Breast epithelium (tissue), 4 donors: Measurements from ENCODE around the gene GPR52. TPM values are rescaled to one million over a fixed set of nuclear protein-coding genes. Genes with fewer than 3 reads are reported as not detected.
"Not testable (repeated sequence)": the region's sequence is repeated elsewhere in the genome, so short reads cannot be mapped to it uniquely, and the experiment has no call there.

ENCODE experiments used
- DNase-seq, 2 donors: peaks; one replicate each; pipeline ENCODE4 v3.0.0-alpha.2; 2019; ENCODE audit warnings: low spot score in 2 of 2
- H3K27ac ChIP-seq, 2 donors: fragments of 200-600 bp; sonication (generic) in 1 of 2; one replicate each; pipeline ENCODE4 v1.5.1; 2016 to 2019; ENCODE audit warnings: mild to moderate bottlenecking in 1 of 2
- H3K27me3 ChIP-seq, 2 donors: fragments of 200-600 bp; sonication (generic) in 1 of 2; one replicate each; pipeline versions ENCODE4 v1.5.1 to v1.6.0; 2017 to 2019; ENCODE audit warnings: control low read depth in 1 of 2, mild to moderate bottlenecking in 1 of 2
- H3K36me3 ChIP-seq: fragments of 200-600 bp; one replicate; pipeline ENCODE4 v1.5.1; 2019
- H3K4me1 ChIP-seq, 2 donors: fragments of 200-600 bp; sonication (generic); one replicate each; pipeline ENCODE4 v1.5.1; 2016 to 2019; ENCODE audit warnings: control low read depth in 1 of 2
- H3K4me3 ChIP-seq, 3 donors: fragments of 200-600 bp; sonication (generic); 1 replicate in 2 of 3; 2 replicates in 1 of 3; pipeline ENCODE4 v1.5.1; 2016 to 2019; ENCODE audit warnings: mild to moderate bottlenecking in 3 of 3, moderate library complexity in 2 of 3
- H3K9me3 ChIP-seq, 2 donors: fragments of 200-600 bp; sonication (generic) in 1 of 2; one replicate each; pipeline ENCODE4 v1.5.1; 2016 to 2019; ENCODE audit warnings: control low read depth in 1 of 2
- CTCF ChIP-seq, 3 donors: fragments of 450-650 bp; IDR thresholded peaks; one replicate each; pipeline ENCODE4 v1.5.1; 2016 to 2017; ENCODE audit warnings: antibody characterized with exemption in 3 of 3, mild to moderate bottlenecking in 3 of 3, moderate library complexity in 3 of 3
- POLR2A ChIP-seq: fragments of 450-650 bp; IDR thresholded peaks from one replicate; pipeline ENCODE4 v1.6.1; 2016; ENCODE audit warnings: antibody characterized with exemption, mild to moderate bottlenecking, moderate library complexity
- POLR2AphosphoS5 ChIP-seq, 3 donors: sonication (generic); formaldehyde crosslinking; IDR thresholded peaks; one replicate each; pipeline ENCODE4 v1.6.1; 2017; ENCODE audit warnings: antibody characterized with exemption in 3 of 3
- intact Hi-C: fragments of 100-400 bp; cut with DNase I; formaldehyde crosslinking; loops from one replicate; pipeline ENCODE4 v1.15.1; 2023; ENCODE audit warnings: low total_unique reads
- total RNA-seq, 3 donors: library from RNA; depleted of rRNA; stranded (reverse); fragments of >200 nt; gene quantifications; one replicate each; pipeline ENCODE4 v1.1.0, GENCODE V29; 2016

GPR52 gene
- total RNA-seq, 3 donors from 2014 or later = 2.3 to 5.9 (median 4.3) TPM

GRCh38 chr1:174406421-174406820, 41.3 kb upstream of the GPR52 start:
- Histone ChIP-seq H3K36me3 (no peaks in the 10 kb centered on the region), H3K27me3 (no peaks in the 10 kb centered on the region), H3K9me3 (no peaks in the 10 kb centered on the region), H3K4me3 (no peak overlapping the region), H3K27ac (no peak overlapping the region), H3K4me1 (no peaks in the 10 kb centered on the region)
- TF ChIP-seq POLR2AphosphoS5 (IDR thresholded peaks at IDR 0.05) (no peak), CTCF (IDR thresholded peaks at IDR 0.05) (no peak), POLR2A (no peak)
- DNase-seq = no peak
- intact Hi-C loops = no loop called here

- H3K4me1 ChIP-seq = no peaks in the 10 kb centered on the region
- TF ChIP-seq POLR2A (no peak), POLR2AphosphoS5 (IDR thresholded peaks at IDR 0.05) (no peak), CTCF (IDR thresholded peaks at IDR 0.05) (no peak)
- no peak overlapping the region for H3K4me3 ChIP-seq
- intact Hi-C loops = no loop called here
- no peaks in the 10 kb centered on the region for H3K36me3 ChIP-seq
- no peak overlapping the region for H3K27ac ChIP-seq
- no peak for DNase-seq
- H3K27me3 ChIP-seq = no peaks in the 10 kb centered on the region
- H3K9me3 ChIP-seq = no peaks in the 10 kb centered on the region
Observed at GRCh38 chr1:174407665-174408064, 40.1 kb upstream of the GPR52 start.

GRCh38 chr1:174408146-174408545, 39.6 kb upstream of the GPR52 start:
- no peak for TF ChIP-seq POLR2A
- Histone ChIP-seq H3K9me3 (no peaks in the 10 kb centered on the region), H3K27ac (no peak overlapping the region), H3K4me1 (no peaks in the 10 kb centered on the region), H3K27me3 (no peaks in the 10 kb centered on the region), H3K4me3 (no peak overlapping the region), H3K36me3 (no peaks in the 10 kb centered on the region)
- DNase-seq = no peak
- intact Hi-C loops = no loop called here

GRCh38 chr1:174409801-174410200, 38.0 kb upstream of the GPR52 start:
- intact Hi-C loops, H3K9me3 ChIP-seq, H3K36me3 ChIP-seq, H3K27me3 ChIP-seq, H3K4me3 ChIP-seq, H3K4me1 ChIP-seq, H3K27ac ChIP-seq, DNase-seq: not testable (repeated sequence)

- no peak overlapping the region for H3K4me3 ChIP-seq
- no peaks in the 10 kb centered on the region for H3K4me1 ChIP-seq
- intact Hi-C loops = no loop called here
- no peak overlapping the region for H3K27ac ChIP-seq
- no peaks in the 10 kb centered on the region for H3K36me3 ChIP-seq
- H3K9me3 ChIP-seq = no peaks in the 10 kb centered on the region
- TF ChIP-seq POLR2A (no peak), POLR2AphosphoS5 (IDR thresholded peaks at IDR 0.05) (no peak), CTCF (IDR thresholded peaks at IDR 0.05) (no peak)
- H3K27me3 ChIP-seq = no peaks in the 10 kb centered on the region
- no peak for DNase-seq
Observed at GRCh38 chr1:174413632-174414031, 34.1 kb upstream of the GPR52 start.

- no peak for DNase-seq
- H3K27me3 ChIP-seq = no peaks in the 10 kb centered on the region
- no peaks in the 10 kb centered on the region for H3K4me1 ChIP-seq
- no peaks in the 10 kb centered on the region for H3K9me3 ChIP-seq
- no peaks in the 10 kb centered on the region for H3K36me3 ChIP-seq
- H3K27ac ChIP-seq = no peak overlapping the region
- no peak for TF ChIP-seq POLR2A
- TF ChIP-seq POLR2AphosphoS5 (IDR thresholded peaks at IDR 0.05) = no peak
- TF ChIP-seq CTCF (IDR thresholded peaks at IDR 0.05) = no peak
- no peak overlapping the region for H3K4me3 ChIP-seq
- intact Hi-C loops = no loop called here
Observed at GRCh38 chr1:174414203-174414602, 33.6 kb upstream of the GPR52 start.
